ENCODE measurements around the gene OR6K3. TPM values are rescaled to one million over a fixed set of nuclear protein-coding genes. Genes with fewer than 3 reads are reported as not detected.

Gene OR6K3
- polyA plus RNA-seq, 1 donor: not detected

Other genes with a start within 250 kb of the OR6K3 start
- gene OR10R2, start 248.5 kb downstream of the OR6K3 start, polyA plus RNA-seq: not detected
- gene OR6Y1, start 166.3 kb downstream of the OR6K3 start, polyA plus RNA-seq: not detected
- not detected for gene OR6P1, start 150.1 kb downstream of the OR6K3 start, polyA plus RNA-seq
- gene OR10X1, start 140.8 kb downstream of the OR6K3 start, polyA plus RNA-seq: not detected
- 0.12 TPM for gene OR10Z1, start 115.5 kb downstream of the OR6K3 start, polyA plus RNA-seq
- gene SPTA1, start 34.0 kb downstream of the OR6K3 start, polyA plus RNA-seq: 3.7 TPM
- gene OR6K2, start 20.1 kb downstream of the OR6K3 start, polyA plus RNA-seq: not detected
- gene OR6K6, start 34.0 kb upstream of the OR6K3 start, polyA plus RNA-seq: not detected
- not detected for gene OR6N1, start 51.5 kb upstream of the OR6K3 start, polyA plus RNA-seq
- not detected for gene OR6N2, start 60.5 kb upstream of the OR6K3 start, polyA plus RNA-seq
- gene MNDA, start 110.6 kb upstream of the OR6K3 start, polyA plus RNA-seq: 3.6 TPM
- 1.5 TPM for gene PYHIN1, start 210.8 kb upstream of the OR6K3 start, polyA plus RNA-seq

All from large intestine (tissue), 1 donor.